ENCODE measurements around the gene KRT85.
"Not testable (repeated sequence)": the region's sequence is repeated elsewhere in the genome, so short reads cannot be mapped to it uniquely, and the experiment has no call there.

The KRT85 gene

DNA sequence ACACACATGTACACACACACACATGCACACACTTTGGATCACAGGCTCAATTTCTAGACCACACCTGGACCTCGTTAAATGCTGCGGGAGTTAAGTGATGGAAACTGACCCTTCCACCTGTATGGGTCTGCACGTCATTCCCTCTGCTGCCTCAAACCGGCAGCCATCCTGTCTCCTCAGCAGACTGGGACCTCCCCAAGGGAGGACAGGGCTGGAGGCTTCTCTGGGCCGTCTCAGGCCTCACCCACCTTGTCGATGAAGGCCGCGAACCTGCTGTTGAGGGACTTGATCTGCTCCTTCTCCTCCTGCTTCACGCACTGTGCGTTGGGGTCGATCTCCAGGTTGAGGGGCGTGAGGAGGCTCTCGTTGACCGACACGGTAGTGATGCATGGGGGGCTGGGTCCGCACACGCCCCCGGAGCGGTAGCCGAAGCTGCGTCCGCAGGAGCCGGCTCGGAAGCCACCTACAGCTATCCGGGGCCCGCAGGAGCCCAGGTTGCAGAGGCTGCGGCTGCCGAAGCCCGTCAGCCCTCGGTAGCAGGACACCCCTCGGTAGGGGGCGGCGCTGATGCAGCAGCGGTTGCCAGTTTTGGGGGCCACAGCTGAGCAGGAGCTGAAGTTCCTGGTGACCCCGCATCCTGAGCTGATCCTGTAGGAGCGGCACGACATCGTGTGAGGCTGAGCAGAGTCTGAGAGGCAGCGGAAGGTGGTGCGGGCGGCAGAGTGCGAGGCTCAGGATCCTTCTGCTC lies at the start of gene KRT85:
Gene KRT85 (minus strand): TSS at position 744 of the 748 bp plus-strand sequence. CDS start 76 bp downstream, at position 668.
- no peak for DNase-seq (ENCODE audit: low read depth)

DNA sequence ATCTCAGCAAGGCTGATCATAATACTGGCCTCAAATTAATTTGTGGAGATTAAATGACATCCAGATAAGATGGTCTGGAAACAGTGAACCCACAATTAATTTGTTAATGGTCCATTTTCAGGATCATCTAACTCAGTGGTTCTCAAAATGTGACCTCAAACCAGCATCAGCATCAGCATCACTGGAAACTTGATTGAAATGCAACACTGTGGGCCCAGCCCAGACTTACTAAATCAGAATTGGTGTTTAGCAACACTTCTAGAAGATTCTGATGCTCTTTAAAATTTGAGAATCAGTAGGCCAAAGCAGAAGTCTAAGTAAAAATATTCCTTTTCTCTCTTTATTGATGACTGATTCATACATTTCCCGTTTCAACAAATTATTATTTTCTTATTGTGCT lies 49.5 kb upstream of the KRT85 start:
- no peak for DNase-seq (ENCODE audit: low read depth)

- DNase-seq (ENCODE audit: low read depth), result no peak
Observed at GRCh38 chr12:52415870-52416750, 48.8 kb upstream of the KRT85 start.

- no peak for DNase-seq (ENCODE audit: low read depth)
Observed at GRCh38 chr12:52414936-52415335, 47.7 kb upstream of the KRT85 start.

- DNase-seq (ENCODE audit: low read depth), result no peak
Observed at GRCh38 chr12:52413782-52414345, 46.6 kb upstream of the KRT85 start.

DNA sequence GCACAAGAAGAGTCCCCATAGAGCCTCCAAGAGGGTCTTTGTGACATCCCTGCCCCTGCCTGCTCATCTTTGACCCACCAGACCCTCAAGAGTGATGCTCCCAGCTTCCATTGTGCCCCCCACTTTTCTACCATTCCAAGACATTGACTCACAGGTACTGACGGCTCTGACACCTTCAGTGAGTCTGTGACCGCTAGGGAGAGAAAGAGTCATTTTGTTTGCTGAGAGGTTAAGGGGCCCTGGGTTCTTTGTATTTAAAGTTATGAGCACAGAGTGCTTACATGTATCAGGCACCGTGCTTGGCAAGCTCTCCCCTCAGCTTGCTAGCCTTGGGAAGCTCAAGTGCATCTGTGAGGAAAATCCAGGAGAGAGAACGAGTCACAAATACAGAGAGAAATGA lies 45.9 kb upstream of the KRT85 start:
- no peak for DNase-seq (ENCODE audit: low read depth)

GRCh38 chr12:52411815-52412214 lies 44.5 kb upstream of the KRT85 start:
- no peak for DNase-seq (ENCODE audit: low read depth)

- DNase-seq (ENCODE audit: low read depth), result not testable (repeated sequence)
Observed at GRCh38 chr12:52410589-52411248, 43.4 kb upstream of the KRT85 start.

DNA sequence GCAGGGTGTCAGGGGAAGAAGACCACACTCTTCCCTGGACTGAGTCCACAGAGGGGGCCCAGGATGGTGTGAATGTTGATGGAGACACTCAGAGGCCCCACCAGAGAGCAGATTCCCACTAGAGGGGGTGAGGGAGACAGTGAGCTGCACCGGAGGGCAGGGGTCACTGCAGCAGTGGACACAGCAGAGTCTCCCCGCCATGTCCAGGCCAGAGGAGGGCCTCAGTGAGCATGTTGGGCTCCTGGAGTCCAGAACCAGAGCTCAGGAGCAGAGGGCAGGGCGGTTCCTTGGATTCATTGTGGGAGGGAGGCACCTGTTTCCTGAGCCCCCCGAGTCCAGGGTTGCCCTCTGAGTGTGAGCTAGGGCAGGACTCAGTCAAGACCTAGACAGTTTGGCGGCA lies 40.6 kb upstream of the KRT85 start:
- no peak for DNase-seq (ENCODE audit: low read depth)

DNA sequence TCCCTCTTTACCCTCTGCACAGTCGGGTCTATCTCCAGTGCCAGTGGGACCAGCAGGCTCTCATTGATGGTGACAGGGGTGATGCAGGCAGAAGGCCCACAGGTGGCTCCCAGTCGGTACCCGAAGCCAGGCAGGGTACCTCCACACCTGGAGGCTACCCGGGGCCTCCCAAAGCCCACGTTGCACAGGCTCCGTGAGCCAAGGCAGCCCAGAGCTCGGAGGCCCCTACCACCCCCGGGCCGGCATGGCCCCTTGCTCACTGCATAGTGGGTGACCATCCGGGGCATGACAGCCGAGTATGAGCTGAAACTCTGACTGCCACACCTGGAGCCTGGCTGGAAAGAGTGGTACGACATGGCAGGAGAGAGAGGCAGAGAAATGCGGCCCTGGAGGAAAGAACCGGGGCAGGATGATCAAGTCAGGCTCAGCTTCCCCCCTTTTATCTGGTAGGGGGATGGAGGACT lies 38.7 kb upstream of the KRT85 start, which contains the start of gene KRT82:
Gene KRT82 (minus strand): TSS at position 414 of the 464 bp plus-strand sequence. CDS start 58 bp downstream, at position 356.
- no peak for DNase-seq (ENCODE audit: low read depth)

DNA sequence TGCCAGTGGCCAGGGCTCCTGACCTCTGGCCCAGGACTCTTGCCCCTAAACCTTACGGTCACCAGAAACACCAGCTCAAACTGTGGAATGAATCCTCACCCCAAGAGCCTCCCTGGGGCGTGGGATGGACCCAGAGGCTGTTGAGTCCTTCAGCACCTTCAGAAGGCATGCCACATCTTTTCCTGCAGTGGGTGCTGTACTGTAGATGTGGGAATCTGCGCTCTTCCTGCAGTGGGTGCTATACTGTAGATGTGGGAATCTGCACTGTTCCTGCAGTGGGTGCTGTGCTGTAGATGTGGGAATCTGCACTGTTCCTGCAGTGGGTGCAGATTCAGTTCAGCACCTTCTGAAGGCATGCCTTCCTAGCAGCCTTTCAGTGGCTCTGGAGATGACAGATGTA lies 37.7 kb upstream of the KRT85 start:
- no peak for DNase-seq (ENCODE audit: low read depth)

DNA sequence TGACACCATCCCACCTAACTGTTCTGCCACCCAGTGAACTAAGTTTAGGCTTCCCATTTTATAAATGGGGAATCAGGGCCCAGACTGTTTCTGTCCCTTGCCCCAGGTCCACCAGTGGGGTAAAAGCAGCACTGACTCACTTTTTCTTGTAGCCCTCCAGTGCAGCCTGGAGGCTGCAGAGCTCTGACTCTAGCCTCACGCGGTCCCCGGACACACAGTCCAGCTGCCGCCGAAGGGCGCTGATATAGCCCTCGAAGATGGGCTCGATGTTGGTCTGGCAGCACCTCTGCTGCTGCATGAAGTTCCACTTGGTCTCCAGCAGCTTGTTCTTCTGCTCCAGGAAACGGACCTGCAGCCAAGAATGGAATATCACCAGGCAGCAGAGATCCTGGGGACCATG lies 36.3 kb upstream of the KRT85 start:
- no peak for DNase-seq (ENCODE audit: low read depth)

DNA sequence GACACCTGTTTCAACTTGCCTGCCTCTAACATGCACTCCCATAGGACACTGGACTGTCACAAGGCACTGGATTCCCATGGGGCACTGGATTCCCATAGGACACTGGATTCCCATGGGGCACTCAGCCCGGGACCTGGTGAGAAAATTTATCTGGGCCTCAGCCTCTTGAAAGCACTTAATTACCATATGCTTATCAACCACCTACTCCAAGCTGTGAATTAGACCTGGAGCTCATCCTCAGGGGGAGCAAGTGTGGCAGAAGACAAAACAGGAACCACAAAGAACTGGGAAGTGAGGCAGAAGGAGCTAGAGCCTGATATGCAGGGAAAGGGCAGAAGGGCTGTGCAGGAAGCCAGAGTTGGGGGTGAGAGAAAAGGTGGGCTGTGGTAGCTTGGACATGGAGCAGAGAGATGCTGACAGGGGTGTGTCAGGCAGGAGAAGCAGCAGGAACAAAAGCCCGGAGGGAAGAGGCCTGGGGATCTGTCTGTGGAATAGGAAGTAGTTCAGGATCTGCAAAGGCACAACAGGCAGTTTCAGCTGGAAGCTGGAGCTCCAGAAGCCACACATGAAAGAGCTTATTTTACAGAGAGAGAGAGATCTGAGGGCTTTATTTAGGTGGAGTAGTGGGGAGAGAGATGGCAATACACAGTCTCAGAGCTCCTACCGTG lies 35.7 kb upstream of the KRT85 start:
- DNase-seq (ENCODE audit: low read depth), result no peak

DNA sequence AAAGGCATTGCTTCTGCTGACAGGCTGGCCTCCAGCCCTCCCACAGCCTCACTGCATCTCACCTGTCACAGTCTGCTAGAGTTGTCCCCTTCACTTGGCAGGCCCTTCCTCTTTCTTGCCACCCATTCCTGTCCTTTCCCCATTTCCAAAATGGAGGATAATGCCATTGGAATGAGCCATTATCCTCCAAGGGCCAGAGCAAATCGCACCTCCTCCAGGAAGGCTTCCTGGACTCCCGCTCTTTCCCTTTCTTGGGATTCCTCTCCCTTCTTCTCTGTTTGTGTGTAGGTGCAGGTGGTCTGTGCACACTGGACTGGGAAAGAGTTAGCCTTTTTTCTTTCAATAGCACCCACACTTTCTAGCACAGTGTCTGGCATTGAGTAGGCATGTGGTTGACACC lies 35.1 kb upstream of the KRT85 start:
- no peak for DNase-seq (ENCODE audit: low read depth)

GRCh38 chr12:52401926-52402325 lies 34.6 kb upstream of the KRT85 start:
- no peak for DNase-seq (ENCODE audit: low read depth)

DNA sequence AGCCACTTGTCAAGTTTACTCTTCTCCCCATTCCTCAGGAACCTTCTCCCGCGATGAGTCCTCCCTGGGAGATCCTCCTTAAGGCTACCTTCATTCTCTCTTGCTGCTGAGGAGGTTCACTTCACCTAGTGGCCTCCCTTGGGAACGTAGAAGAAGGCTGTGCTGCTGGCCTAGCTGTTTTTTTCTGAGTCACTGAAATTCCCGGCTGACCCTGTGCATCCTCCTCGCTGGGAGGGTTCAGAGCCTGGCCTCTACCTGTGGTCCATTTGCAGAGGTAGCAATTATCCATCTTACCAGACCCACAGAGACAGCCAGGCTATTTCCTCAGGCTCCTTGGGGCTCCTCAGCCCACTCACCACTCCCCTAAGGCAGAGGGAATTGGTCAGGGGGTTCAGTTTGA lies 34.2 kb upstream of the KRT85 start:
- no peak for DNase-seq (ENCODE audit: low read depth)

GRCh38 chr12:52400906-52401305 lies 33.6 kb upstream of the KRT85 start:
- DNase-seq (ENCODE audit: low read depth), result no peak

- no peak for DNase-seq (ENCODE audit: low read depth)
Observed at GRCh38 chr12:52399756-52400155, 32.5 kb upstream of the KRT85 start.

DNA sequence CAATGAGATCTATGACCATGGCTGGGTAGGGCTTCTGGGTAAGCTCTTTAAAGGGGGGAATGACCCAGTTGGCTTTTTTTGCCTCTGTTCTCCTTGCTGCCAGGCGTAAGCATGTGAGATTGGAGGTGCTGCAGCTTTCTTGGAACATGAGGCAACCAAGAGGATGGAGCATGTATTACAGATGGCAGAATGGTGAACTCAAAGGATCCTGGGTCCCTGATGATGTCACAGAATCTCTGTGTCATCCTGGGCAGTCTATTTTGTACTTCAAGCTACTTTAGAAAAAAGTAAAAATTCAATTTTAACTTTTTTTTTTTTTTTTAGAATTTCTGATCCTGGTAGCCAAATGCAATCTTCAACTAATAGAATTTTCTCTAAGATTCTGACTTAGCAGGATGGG lies 30.9 kb upstream of the KRT85 start:
- DNase-seq (ENCODE audit: low read depth), result no peak

DNA sequence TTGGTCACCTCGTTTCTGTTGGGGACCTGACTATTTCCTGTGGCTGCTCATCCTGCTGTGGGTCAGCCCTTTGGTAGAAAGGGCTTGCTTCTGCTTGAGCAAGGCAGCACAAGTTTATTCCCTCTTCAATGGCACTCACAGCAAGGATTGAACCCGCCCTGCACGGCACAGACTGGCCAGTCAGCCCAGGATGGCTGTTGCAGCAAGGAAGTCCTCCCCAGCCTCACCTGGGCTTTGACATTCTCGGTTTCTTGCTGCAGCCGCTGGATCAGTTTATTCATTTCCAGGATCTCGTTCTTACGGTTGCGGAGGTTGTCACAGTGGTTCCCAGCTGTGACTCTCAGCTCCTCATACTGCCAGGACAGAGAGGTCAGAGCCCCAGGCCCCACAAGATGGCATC lies 29.4 kb upstream of the KRT85 start:
- no peak for DNase-seq (ENCODE audit: low read depth)

DNA sequence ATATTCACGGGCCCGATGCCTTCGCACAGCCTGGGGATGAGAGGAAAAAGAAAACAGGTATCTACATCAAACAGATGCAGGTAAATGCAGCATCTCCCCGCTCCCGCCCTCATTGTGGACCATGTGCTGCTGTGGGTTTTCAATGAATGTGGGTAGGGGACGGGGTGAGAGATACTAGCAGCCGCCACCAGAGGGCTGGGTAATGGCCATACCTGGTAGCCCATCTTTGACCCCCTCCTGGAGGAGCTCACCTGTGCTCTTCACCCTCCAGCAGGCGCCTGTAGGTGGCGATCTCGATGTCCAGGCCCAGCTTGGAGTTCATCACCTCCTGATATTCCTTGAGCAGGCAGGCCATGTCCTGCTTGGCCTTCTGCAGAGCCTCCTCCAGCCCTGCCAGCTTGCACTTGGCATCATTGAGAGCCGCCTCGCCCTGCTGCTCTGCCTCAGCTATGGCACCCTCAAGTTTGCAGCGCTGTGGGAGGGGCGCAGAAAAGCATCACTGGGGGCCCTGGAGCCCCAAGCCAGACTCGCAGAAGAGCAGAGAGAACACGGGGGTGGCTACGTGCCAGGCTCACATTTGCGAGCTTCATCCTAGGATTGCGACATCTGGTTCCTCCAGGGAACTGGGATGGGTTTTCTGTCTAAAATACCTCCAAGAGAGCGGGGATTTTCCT lies 28.6 kb upstream of the KRT85 start:
- DNase-seq (ENCODE audit: low read depth), result no peak

Data from stimulated activated CD8-positive, alpha-beta memory T cell treated with anti-CD3 and anti-CD28 coated beads, Interleukin-7, amount 100 ng/mL, for 24 hours (primary cell).